ENCODE results near the gene YTHDF1. TPM values are rescaled to one million over a fixed set of nuclear protein-coding genes. Genes with fewer than 3 reads are reported as not detected.

Gene YTHDF1
- total RNA-seq, 1 experiment from 2014 or later, result 85.4 TPM

DNA sequence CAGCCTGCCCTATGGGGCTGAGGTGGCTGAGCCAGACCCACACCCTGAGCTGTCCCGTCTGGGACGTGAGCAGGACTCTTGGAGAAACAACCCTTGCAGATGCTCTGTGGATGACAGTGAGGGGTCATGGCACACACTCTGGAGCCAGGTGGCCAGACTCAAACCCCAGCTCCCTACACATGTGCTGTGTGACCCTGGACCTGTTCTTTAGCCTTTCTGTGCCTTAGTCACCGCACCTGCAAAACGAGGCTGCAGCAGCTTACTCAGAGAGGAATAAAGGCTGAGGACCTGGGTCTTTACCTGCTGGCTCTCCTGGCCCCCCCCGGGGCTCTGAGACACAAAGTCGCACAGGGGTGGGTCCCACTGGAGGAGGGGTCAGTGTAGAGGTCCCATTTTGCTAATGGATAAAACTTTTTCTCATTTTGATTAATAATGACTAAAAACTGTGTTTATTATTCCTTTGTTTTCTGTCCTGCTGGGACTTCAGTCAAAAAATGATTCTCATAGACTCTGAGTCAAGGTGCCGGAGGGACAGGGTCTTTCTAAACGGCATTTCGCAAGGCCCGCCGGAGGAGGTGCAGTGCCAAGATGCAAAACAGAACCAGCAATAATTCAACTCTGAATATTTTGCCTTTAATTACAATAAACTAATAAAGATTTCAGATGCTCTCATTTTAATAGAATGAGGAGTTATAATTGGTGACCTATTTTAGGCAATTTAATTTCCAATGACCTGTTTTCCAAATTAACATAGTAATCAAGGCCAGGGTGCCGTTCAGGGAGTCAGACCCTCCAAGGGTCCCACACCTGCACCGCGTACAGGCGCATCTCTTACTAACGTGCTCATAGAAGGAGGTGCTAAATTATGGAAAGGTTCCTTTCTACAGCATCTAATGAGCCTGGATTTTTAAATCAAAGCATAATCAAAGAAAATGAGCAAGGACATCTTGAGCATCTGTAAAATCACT is 62.4 kb downstream of the YTHDF1 start:
- Mint-ChIP-seq H3K36me3 (ENCODE audit: insufficient read depth in 1 of 3, low read depth in 3 of 3) (peaks cover 0 to 2% (median 2%) of the 10 kb centered on the region in 3 experiments; a peak in 4 of 7 replicates), H3K4me1 (0 out of 4 replicates have a peak, but pooled peaks cover 4% of the 10 kb centered on the region in 2 experiments), H3K27ac (no peak overlapping the region; a peak in 1 of 7 replicates), H3K9me3 (peaks cover 4% of the 10 kb centered on the region in 2 experiments), H3K4me3 (no peak overlapping the region), H3K27me3 (ENCODE audit: low read depth) (peaks cover 10% of the 10 kb centered on the region)
- Histone ChIP-seq H3K4me2 (ENCODE audit: insufficient read depth, insufficient read length, low read length) (no peak overlapping the region), H4K8ac (replicated peaks; ENCODE audit: insufficient read length, low read depth, low read length) (no peak overlapping the region), H2BK5ac (ENCODE audit: insufficient read length, low read length) (no peak overlapping the region), H4K20me1 (ENCODE audit: control insufficient read depth, insufficient read depth, insufficient read length) (no peaks in the 10 kb centered on the region), H3K27me3 (ENCODE audit: insufficient read depth, low read length) (no peaks in the 10 kb centered on the region), H2BK15ac (ENCODE audit: low read depth, low read length) (no peak overlapping the region), H2BK20ac (ENCODE audit: low read depth, low read length, poor library complexity, severe bottlenecking) (no peak overlapping the region), H3K79me2 (ENCODE audit: insufficient read depth, low read length) (no peaks in the 10 kb centered on the region), H3K4me1 (ENCODE audit: insufficient read depth, low read length) (no peaks in the 10 kb centered on the region; the same call in 1 of the 2 replicates), H3K9me3 (ENCODE audit: control insufficient read depth, low read depth, low read length) (peaks cover under 1% of the 10 kb centered on the region), H3K9ac (ENCODE audit: extremely low read depth, insufficient read length, low read length) (no peak overlapping the region), H3K56ac (ENCODE audit: insufficient read length, low read depth, low read length) (no peak overlapping the region), H2BK120ac (ENCODE audit: low read depth, low read length, poor library complexity, severe bottlenecking) (no peak overlapping the region), H2BK12ac (ENCODE audit: insufficient read length, low read depth, low read length) (no peak overlapping the region), H3K23me2 (ENCODE audit: insufficient read length, low read depth, low read length, poor library complexity, severe bottlenecking) (no peaks in the 10 kb centered on the region), H3T11ph (ENCODE audit: low read length) (no peak overlapping the region), H2AK5ac (ENCODE audit: insufficient read length, low read length) (no peak overlapping the region), H3K4ac (ENCODE audit: low read depth, low read length) (no peak overlapping the region), H3K18ac (ENCODE audit: insufficient read length, low read depth, low read length) (no peak overlapping the region), H3K27ac (ENCODE audit: insufficient read length, low read depth, low read length) (no peak overlapping the region), H3K79me1 (ENCODE audit: insufficient read depth, low read depth, low read length, poor library complexity, severe bottlenecking) (no peaks in the 10 kb centered on the region), H4K91ac (ENCODE audit: insufficient read length, low read depth, low read length) (no peak overlapping the region), H3K23ac (ENCODE audit: insufficient read length, low read depth, low read length) (no peak overlapping the region), H3K14ac (ENCODE audit: insufficient read depth, low read length) (no peak overlapping the region), H2AFZ (ENCODE audit: low read length) (no peak overlapping the region), H4K5ac (ENCODE audit: insufficient read length, low read depth, low read length) (no peak overlapping the region)
- no peak for DNase-seq
- WGBS (ENCODE audit: extremely low coverage, insufficient read length, low lambda C conversion rate), result no CpG with 5 or more reads among the region's 16 CpGs
- TF ChIP-seq, protein P1, sequence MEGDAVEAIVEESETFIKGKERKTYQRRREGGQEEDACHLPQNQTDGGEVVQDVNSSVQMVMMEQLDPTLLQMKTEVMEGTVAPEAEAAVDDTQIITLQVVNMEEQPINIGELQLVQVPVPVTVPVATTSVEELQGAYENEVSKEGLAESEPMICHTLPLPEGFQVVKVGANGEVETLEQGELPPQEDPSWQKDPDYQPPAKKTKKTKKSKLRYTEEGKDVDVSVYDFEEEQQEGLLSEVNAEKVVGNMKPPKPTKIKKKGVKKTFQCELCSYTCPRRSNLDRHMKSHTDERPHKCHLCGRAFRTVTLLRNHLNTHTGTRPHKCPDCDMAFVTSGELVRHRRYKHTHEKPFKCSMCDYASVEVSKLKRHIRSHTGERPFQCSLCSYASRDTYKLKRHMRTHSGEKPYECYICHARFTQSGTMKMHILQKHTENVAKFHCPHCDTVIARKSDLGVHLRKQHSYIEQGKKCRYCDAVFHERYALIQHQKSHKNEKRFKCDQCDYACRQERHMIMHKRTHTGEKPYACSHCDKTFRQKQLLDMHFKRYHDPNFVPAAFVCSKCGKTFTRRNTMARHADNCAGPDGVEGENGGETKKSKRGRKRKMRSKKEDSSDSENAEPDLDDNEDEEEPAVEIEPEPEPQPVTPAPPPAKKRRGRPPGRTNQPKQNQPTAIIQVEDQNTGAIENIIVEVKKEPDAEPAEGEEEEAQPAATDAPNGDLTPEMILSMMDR (conservative IDR thresholded peaks at IDR 0.05), result no peak
